HG02678 (cell line): ENCODE measurements around the gene ATF3.
"Not testable (repeated sequence)": the region's sequence is repeated elsewhere in the genome, so short reads cannot be mapped to it uniquely, and the experiment has no call there.

Source experiments
- ATAC-seq: cut with Tn5 transposase; IDR thresholded peaks from one replicate; pipeline ENCODE4 v1.9.1; 2021; ENCODE audit warnings: mild to moderate bottlenecking, moderate library complexity; ENCODE audit not compliant: unreplicated experiment

The ATF3 gene

DNA sequence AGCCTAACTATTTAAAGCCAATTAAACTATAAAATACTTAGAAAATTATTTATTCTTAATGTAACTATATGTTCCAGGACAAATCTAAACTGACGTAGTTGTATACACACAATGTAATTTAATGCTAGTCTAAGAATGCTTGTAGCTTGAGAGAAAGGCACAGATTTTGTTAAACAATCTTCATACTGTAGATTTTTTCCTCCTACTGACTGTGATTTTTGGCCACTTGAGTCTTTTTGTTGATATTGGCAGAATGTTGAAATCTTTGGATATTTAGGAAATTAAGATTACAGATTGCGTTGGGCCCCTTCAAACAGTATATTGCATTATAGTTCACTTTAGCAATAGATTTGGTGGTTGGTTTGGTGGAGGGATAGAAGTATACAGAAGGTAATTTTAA is 40.5 kb downstream of the ATF3 start:
- no peak for ATAC-seq

GRCh38 chr1:212650228-212650627 is 41.7 kb downstream of the ATF3 start:
- ATAC-seq: no peak

- no peak for ATAC-seq
These were observed 43.0 kb downstream of the ATF3 start for GRCh38 chr1:212651521-212651920.

- ATAC-seq: no peak
These were observed 43.4 kb downstream of the ATF3 start for GRCh38 chr1:212651977-212652376.

DNA sequence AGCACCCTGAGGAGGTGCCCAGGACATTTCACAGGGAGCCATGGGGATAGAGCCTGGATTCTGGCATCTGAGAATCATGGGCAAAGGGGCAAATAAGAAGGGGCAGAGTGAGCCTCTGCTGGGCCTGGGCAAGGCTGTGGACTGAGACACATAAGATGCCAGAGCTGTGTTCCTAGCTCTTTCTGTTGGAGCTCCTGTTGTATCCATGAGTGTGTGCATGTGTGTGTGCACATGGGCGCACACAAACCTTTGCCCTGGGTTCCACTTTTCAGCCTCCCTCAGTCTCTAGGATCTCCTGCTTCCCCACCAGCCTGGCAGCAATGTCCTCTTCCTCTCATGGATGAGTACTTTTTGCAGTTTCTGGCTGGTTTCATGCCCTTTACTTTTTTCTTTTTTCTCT is 44.0 kb downstream of the ATF3 start:
- ATAC-seq: no peak

DNA sequence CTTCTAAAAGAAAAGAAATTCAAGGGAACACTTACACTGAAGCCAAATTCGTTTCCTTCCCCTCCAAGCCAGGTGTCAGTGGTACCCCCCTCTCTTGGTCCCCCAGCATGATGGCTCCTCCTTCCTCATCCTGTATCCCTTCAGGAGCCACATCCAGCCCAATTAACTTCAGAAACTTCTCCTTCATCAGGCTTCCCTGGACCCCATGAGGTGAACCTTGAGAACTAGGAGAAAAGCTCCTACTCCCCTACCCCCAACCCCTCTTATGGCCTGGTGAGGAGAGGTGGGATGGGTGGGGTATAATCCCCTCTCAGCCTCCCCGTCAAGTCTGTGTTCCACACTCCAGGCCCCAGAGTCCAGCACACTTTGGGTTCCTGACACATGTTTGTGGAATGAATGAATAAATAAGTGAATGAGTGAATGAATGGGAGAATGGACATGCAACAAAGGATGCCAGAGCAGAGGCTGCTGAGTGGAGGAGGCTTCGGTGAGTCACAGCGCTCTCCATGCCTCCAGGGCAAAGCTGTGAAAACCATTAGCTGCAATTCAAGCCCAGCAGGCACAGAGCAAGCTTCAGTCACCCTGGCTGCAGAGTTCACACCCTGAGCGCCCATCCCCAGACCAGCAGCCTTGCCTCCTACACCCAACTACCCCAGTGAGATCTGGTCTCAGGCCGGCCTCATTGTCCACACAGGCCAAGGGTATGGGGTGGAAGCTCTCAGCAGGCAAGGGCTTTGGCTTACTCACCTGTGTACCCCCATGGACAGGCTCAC is 47.3 kb downstream of the ATF3 start:
- ATAC-seq: no peak

- ATAC-seq: no peak
These were observed 48.2 kb downstream of the ATF3 start for GRCh38 chr1:212656730-212657129.

- ATAC-seq: not testable (repeated sequence)
These were observed 49.7 kb downstream of the ATF3 start for GRCh38 chr1:212658250-212658649.

DNA sequence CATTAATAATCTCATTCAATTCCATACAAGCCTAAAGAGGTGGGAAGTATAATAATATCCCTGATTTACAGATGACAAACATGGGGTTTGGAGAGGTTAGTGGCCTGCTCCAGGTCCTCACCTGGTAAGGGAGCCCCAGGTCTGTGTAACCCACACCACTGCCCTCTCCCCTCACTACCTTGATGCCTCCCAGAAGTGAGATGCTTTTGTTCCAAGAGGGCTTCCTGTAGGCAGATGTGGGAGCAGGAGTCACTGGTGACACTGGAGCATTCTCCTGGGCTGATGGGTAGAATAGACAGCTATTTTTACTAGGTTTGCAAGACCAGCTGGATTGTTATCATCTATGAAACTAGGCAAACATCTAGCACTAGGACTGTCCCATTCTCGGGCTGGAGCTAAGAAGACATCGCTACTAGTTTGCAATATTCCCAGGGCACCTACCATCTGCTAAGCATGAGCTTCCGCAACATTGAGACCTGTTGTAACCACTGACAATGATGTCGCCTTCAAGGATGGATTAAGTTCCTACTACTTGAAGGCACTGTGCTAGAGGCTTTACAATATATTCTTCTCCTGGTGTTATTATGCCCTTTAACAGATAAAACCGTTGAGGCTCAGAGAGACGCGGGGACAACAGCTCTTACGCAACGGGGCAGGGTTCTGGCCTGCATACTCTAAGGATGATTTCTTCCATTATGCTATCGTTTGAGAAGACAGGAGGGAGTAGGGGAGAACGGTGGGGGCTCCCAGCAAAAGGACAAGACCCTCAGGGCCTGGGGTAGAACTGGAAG is 56.0 kb downstream of the ATF3 start:
- ATAC-seq: no peak

DNA sequence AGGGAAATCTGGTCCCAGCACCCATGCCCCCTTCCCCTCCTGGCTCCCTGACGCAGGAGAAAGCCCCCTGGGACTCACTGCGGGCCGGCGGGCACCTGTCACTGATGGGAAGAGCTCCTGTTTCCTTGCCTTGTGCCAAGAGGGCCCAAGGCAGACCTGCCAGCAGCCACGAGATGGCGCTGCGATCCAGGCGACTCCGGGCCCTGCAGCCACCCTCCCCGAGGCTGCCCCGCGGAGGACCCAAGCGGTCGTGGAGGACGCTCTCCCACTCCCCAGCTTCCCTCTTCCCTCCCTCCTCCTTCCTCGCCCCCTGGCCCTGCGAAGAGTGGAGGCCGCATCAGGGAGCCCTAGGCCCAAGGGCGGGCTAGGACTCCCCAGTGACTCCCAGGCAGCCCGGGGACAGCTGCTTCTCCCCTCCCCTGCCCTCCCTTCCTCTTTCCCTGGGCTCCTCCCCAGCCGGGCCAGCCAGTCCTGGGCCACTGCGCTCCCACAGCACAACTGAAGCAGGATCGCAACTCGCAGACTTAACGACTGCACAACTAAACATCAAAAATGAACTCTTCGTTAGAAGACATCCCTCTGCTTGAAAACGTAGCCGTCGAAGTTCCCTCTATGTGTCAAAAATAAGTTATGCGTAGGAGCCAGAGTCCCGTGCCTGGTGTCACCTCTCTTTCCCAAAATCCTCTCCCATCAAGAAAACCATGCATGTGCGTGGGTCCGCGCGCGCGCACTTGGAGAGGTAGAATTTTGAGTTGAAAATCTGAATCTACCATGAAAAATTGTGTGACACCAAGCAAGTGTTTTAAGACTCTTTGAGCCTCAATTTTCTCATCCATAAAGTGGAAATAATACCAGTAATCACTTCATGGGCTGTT is 56.9 kb downstream of the ATF3 start:
- ATAC-seq: peak; percentile 90

GRCh38 chr1:212666116-212666775 is 57.7 kb downstream of the ATF3 start:
- ATAC-seq: no peak

DNA sequence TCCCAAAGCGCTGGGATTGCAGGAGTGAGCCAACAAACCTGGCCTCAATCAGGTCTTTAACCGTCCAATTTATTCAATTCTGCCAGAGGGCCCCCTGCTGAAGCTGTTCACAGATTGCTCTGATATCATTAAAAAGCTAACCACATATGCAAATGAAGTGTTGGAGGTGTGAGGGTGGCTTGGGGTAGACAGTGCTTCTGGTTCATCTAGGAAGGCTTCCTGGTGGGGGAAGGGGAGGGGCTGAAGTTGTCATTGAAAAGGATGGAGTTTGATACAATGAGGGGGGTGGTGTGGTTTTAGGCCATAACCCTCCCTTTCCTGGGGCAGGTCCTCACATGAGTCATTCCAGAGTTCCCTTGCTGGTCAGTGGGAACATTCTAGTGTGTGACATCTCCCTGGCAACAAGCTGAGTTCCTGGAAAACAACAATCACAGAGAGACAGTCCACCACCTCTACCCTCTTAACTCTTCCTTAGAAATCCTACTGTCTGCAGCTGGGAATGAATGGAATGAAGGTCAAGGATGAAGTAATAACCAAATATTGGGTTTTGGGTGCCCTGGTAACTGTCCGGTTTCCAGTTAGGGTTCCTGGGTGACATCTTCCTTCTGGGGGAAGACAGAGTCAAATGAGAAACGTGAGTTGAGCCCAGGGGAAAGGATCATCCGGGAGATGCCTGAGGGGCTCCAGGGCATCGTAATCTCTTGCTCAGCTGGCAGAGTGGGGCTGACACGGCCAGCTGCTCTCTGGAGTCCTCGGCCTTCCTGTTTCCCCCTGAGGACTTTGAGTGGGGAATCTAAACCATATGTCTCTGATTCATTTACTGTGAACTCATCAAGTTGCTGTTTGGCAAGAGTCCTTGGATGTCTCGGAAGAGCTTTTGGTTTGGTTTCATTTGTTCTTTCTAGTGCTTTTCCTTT is 58.9 kb downstream of the ATF3 start:
- no peak for ATAC-seq

- no peak for ATAC-seq
These were observed 59.9 kb downstream of the ATF3 start for GRCh38 chr1:212668477-212668876.

DNA sequence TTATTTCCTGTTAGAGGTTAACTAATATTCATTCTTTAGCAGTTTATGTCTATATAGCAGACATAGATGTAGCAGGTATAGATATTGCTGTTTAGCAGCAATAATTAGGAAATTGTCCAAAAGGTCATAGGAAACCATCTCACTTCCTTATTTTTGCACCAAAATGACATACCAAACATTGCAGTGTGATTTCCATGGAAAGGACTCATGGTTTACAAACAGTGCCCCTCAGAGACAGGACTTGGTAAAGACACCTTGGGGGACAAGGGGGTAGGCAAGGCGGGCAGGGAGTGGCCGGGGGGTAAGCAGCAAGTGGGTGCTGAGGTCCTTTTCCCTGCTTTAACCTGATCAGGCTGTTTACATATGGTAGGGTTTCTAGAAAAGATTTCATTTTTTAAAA is 60.5 kb downstream of the ATF3 start:
- ATAC-seq: no peak

DNA sequence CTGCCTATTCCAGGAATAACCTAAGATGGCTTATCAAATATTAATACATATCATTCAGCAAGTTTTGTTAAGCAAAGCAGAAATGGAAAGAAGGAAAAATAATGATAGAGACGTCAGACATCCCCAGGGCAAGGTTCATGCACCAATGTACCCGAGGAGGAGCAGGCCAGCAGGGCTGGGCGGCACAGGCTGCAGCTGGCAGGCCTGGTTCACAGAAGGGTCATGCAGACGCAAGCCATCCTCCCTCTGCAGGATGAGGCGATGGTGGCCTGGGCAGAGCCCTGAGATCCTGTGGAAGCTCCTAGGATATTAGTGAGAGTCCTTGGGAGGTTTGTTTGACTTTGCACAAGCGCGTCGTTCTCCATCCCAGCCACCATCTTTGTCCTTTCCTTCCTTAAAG is 61.0 kb downstream of the ATF3 start:
- no peak for ATAC-seq

DNA sequence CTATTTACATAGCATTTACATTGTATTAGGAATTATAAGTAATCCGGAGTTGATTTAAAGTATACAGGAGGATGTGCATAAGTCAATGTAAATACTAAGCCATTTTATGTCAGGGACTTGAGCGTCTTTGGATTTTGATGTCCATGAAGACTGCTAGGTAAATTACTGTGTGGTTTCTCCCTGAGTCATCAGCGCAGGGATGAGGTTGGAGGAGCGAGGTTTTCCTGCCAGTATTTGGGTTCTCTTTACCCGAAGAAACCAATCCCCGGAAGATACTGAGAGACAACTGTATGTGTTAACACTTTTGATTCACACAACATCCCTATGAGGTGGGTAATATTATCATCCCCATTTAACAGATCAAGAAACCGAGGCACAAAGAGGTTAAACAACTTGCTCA is 61.7 kb downstream of the ATF3 start:
- no peak for ATAC-seq
